ENCODE measurements around the gene CDC25B.
A peak's percentile ranks its signal among the peaks of the same experiment; 100 is the strongest.

CDC25B gene

DNA sequence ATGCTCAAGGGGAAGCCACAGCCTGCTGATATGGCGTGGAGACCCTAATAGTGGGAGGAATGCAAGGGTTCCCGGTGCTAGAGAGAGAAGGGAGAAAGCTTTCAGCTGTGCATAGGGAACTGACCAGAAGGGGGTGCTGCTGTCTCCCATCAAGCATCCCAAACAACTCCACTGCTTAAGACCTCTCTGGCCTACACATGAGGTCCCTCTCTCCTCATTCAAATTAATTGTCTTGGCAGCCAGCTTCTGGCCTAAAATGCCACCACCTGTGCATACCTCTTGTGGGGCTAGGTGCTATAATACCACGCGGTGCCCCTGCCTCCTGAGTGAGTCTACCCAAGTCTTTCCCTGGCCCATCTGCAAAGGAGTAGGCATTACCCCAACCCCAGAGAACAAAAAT is 43.0 kb upstream of the CDC25B start:
- Histone ChIP-seq H3K36me3 (ENCODE audit: low read depth) (peaks cover 15% of the 10 kb centered on the region), H3K4me3 (ENCODE audit: severe bottlenecking) (no peak overlapping the region), H3K4me1 (ENCODE audit: insufficient read depth, poor library complexity, severe bottlenecking) (no peaks in the 10 kb centered on the region), H3K27ac (ENCODE audit: poor library complexity, severe bottlenecking) (no peak overlapping the region), H3K27me3 (ENCODE audit: insufficient read depth, poor library complexity, severe bottlenecking) (peaks cover 23% of the 10 kb centered on the region), H3K9me3 (ENCODE audit: severe bottlenecking) (no peaks in the 10 kb centered on the region)
- DNase-seq (ENCODE audit: low spot score) (no peak), ATAC-seq (ENCODE audit: low read depth) (peak; percentile 32; the same call in 1 of the 3 replicates)
- TF ChIP-seq, protein P1, sequence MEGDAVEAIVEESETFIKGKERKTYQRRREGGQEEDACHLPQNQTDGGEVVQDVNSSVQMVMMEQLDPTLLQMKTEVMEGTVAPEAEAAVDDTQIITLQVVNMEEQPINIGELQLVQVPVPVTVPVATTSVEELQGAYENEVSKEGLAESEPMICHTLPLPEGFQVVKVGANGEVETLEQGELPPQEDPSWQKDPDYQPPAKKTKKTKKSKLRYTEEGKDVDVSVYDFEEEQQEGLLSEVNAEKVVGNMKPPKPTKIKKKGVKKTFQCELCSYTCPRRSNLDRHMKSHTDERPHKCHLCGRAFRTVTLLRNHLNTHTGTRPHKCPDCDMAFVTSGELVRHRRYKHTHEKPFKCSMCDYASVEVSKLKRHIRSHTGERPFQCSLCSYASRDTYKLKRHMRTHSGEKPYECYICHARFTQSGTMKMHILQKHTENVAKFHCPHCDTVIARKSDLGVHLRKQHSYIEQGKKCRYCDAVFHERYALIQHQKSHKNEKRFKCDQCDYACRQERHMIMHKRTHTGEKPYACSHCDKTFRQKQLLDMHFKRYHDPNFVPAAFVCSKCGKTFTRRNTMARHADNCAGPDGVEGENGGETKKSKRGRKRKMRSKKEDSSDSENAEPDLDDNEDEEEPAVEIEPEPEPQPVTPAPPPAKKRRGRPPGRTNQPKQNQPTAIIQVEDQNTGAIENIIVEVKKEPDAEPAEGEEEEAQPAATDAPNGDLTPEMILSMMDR (IDR thresholded peaks at IDR 0.05; ENCODE audit: poor library complexity, severe bottlenecking): peak; percentile 77

DNA sequence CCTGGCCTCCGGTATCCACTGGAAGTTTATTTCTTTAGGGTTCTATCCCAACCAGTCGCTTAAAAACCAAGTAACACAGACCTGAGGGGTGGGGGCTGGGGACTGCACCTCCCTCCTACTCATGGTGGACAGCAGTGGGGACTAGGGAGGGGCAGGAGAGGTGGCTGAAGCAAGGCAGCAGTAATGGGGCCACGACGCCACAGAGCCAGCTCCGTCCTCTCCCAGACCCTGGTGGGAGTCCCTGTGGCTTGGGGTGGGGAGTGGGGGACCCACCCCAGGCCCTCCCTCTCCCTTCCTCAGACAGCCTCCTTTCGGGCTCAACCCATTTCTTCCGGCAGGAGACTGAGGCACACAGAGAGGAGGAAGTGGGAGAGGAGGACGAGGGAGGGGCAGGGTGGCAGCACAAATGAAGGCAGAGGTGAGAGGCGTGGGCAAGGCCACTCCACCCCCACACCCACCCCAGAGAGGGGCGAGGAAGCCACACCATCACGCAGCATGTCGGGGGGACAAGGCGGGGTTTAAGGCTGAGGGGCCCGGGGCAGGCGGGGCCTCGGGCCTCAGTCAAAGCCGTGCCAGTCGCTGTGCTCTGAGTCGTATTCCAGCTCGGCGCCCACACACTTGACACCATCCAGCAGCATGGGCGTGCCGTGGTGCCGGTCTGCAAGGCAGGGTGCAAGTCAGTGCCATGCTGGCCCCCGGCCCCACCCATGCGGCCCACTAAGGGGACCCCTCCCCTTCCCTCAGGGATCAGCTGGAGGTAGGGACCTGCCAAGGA is 42.4 kb upstream of the CDC25B start:
- Histone ChIP-seq H3K4me1 (ENCODE audit: insufficient read depth, poor library complexity, severe bottlenecking) (no peaks in the 10 kb centered on the region), H3K36me3 (ENCODE audit: low read depth) (peaks cover 16% of the 10 kb centered on the region), H3K27me3 (ENCODE audit: insufficient read depth, poor library complexity, severe bottlenecking) (peaks cover 23% of the 10 kb centered on the region), H3K4me3 (ENCODE audit: severe bottlenecking) (no peak overlapping the region), H3K9me3 (ENCODE audit: severe bottlenecking) (no peaks in the 10 kb centered on the region), H3K27ac (ENCODE audit: poor library complexity, severe bottlenecking) (no peak overlapping the region)
- no peak for DNase-seq (ENCODE audit: low spot score)
- TF ChIP-seq, protein P1 (IDR thresholded peaks at IDR 0.05; ENCODE audit: poor library complexity, severe bottlenecking): no peak
- ATAC-seq (ENCODE audit: low read depth): no peak

DNA sequence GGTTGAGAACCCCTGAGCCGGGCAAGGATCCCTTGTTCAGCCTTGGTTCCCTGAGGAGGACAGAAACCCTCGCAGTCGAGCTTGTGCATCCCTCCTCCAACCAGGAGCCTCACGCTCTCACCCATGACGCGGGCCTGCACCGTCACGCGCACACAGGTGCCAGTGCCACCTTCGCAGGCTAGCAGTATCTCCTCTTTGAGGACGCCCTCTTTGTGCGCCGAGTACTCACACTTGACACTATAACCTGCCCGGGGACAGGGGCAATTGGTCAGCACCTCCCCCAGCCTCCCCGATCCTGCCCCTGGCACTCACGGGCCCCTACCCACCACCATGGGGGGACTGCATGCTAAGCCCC is 41.9 kb upstream of the CDC25B start:
- H3K4me3 ChIP-seq (ENCODE audit: severe bottlenecking): no peak overlapping the region
- TF ChIP-seq, protein P1 (IDR thresholded peaks at IDR 0.05; ENCODE audit: poor library complexity, severe bottlenecking): no peak
- H3K9me3 ChIP-seq (ENCODE audit: severe bottlenecking): no peaks in the 10 kb centered on the region
- no peak for ATAC-seq (ENCODE audit: low read depth)
- peaks cover 16% of the 10 kb centered on the region for H3K36me3 ChIP-seq (ENCODE audit: low read depth)
- DNase-seq (ENCODE audit: low spot score): no peak
- H3K4me1 ChIP-seq (ENCODE audit: insufficient read depth, poor library complexity, severe bottlenecking): no peaks in the 10 kb centered on the region
- no peak overlapping the region for H3K27ac ChIP-seq (ENCODE audit: poor library complexity, severe bottlenecking)
- H3K27me3 ChIP-seq (ENCODE audit: insufficient read depth, poor library complexity, severe bottlenecking): peaks cover 22% of the 10 kb centered on the region

DNA sequence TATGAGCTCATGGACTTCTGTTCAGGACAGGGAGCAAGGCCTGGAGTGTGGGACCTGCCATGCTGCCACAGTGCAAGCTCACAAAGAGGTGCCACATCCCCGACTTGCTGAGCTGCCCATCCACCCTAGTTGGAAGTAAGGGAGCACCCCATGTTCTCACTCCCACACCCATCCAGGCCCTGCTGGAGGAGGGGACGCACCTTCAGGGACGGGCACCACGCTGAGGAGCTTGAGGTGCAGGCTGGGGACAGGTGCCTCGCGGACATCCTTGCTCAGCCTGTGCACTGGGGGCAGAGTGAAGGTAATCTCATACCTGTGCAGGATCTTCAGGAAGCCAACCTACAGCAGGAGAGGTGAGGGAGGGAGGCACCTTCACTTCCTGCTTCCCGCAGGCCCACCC is 40.8 kb upstream of the CDC25B start:
- Histone ChIP-seq H3K9me3 (ENCODE audit: severe bottlenecking) (no peaks in the 10 kb centered on the region), H3K27ac (ENCODE audit: poor library complexity, severe bottlenecking) (no peak overlapping the region), H3K4me1 (ENCODE audit: insufficient read depth, poor library complexity, severe bottlenecking) (no peaks in the 10 kb centered on the region), H3K36me3 (ENCODE audit: low read depth) (peaks cover 16% of the 10 kb centered on the region), H3K27me3 (ENCODE audit: insufficient read depth, poor library complexity, severe bottlenecking) (peaks cover 12% of the 10 kb centered on the region), H3K4me3 (ENCODE audit: severe bottlenecking) (no peak overlapping the region)
- ATAC-seq (ENCODE audit: low read depth) (no peak), DNase-seq (ENCODE audit: low spot score) (no peak)
- TF ChIP-seq, protein P1 (IDR thresholded peaks at IDR 0.05; ENCODE audit: poor library complexity, severe bottlenecking): no peak

DNA sequence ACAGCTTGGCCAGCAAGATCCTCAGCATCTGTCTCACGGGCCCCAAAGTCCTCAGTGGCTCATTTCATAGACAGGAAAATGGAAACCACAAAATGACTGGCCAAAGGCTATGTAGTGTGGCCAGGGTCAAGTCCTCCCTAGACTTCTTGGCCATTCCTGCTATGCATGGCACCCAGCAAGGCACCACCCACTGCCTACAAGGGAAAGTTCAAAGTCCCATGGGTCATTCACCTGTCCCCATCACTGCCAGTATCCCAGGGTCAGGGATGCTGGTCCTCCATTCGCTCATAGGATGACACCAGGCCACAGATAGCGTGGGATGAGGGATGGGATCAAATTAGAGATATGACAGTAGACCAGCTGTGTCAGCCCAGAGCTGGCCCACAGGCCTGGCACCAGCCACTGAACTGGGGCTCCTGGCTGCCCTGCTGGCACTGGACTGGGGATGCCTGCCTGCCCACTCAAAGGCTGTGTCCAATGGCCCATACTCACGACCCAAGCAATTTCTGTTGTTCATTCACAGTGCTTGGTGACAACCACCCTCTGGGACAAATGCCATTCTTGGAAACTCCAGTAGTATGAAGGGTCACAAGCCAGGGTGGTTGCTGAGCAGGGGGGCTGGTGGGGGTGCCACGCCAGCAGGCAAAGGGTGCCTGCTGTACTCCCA is 40.2 kb upstream of the CDC25B start:
- ATAC-seq (ENCODE audit: low read depth): no peak
- no peak for DNase-seq (ENCODE audit: low spot score)
- Histone ChIP-seq H3K36me3 (ENCODE audit: low read depth) (peaks cover 16% of the 10 kb centered on the region), H3K27me3 (ENCODE audit: insufficient read depth, poor library complexity, severe bottlenecking) (peaks cover 5% of the 10 kb centered on the region), H3K4me3 (ENCODE audit: severe bottlenecking) (no peak overlapping the region), H3K27ac (ENCODE audit: poor library complexity, severe bottlenecking) (no peak overlapping the region), H3K4me1 (ENCODE audit: insufficient read depth, poor library complexity, severe bottlenecking) (no peaks in the 10 kb centered on the region), H3K9me3 (ENCODE audit: severe bottlenecking) (no peaks in the 10 kb centered on the region)
- TF ChIP-seq, protein P1 (IDR thresholded peaks at IDR 0.05; ENCODE audit: poor library complexity, severe bottlenecking): no peak

Measured in RWPE2 (cell line).